HG03060 (cell line): ENCODE data around the gene RFPL2.
"Not testable (repeated sequence)": the region's sequence is repeated elsewhere in the genome, so short reads cannot be mapped to it uniquely, and the experiment has no call there.

Experiments used
- ATAC-seq: cut with Tn5 transposase; IDR thresholded peaks from one replicate; pipeline ENCODE4 v1.9.1; 2021; ENCODE audit warnings: low read depth, moderate number of reproducible peaks; ENCODE audit not compliant: unreplicated experiment

RFPL2 gene

GRCh38 chr22:32175683-32176644 is 28.9 kb downstream of the RFPL2 start:
- ATAC-seq = no peak

DNA sequence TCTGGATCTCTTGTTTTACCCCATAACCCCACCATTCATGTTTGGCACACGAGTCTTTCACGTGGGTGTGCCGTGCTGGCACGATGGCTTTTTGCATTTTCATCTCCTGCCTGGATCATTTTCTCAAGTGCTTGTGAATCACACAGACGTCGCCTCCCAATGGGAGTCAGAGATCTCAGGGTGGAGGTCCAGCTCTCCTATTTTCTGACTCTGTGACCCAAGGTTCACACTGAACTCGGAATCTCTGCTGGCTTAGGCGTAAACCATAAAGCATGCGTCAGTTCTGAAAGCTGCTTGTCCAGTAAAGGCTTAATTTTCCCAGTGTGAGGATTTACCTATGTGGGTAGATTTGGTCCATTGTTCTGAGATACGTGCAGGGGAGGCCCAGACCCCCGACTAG is 29.8 kb downstream of the RFPL2 start:
- no peak for ATAC-seq

- no peak for ATAC-seq
Measured at GRCh38 chr22:32165681-32166080, 39.2 kb downstream of the RFPL2 start.

GRCh38 chr22:32164075-32164860 is 40.6 kb downstream of the RFPL2 start:
- ATAC-seq = no peak

GRCh38 chr22:32160411-32160810 is 44.5 kb downstream of the RFPL2 start:
- not testable (repeated sequence) for ATAC-seq

DNA sequence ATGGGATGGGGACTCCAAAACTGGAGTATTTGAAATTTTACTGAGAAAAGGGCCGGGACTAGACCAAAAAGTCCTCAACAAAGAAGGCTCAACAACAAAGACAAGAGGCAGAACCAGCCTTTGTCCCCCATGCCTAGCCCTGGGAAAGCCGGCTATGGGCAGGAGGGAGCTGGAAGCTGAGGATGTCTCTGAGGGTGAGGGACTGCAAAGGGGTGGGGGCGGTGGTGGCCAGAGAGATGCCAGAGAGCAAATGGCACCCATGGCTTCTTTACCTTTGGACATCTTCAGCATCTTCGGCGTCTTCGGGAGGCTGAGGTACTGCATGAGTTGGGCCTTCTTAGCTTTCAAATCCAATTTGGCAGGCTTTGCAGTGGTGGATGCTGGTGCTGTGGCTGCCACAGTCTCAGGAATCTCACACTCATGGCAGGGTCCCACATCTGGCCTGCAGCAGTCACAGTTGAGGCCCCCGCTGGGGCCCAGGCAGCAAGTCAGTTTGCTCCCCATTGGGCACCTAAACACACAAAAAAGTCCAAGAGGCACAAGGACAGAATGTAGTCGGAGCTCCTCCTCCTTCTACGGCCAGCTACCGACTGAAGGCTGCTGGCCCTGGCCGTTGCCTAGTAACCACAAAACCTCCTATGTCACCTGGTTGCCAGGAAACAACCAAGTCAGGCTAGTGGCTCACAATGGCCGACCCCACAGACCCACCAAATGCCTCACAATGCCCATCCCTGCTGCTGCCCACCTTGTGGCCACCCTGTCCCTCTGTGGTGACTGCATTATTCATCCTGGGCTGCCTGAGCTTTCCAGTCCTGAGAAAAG is 46.0 kb downstream of the RFPL2 start, which contains the start of gene C22orf42:
C22orf42 (minus strand) TSS at position 592 of the 822 bp plus-strand sequence; CDS start at position 504, 88 bp downstream.
- no peak for ATAC-seq

DNA sequence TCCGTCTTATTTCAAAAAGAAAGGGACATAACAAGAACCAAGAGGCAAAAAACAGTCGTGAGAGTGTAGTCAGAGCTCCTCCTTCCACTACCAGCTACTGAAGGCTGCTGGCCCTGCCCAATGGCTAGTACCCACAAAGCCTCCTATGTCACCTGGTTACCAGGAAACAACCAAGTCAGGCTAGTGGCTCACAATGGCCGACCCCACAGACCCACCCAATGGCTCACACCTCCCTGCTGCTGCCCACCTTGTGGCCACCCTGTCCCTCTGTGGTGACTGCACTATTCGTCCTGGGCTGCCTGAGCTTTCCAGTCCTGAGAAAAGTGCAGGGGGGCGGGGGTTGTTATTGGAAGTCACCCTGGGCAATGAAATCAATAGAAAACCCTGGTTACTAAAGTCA is 47.2 kb downstream of the RFPL2 start:
- not testable (repeated sequence) for ATAC-seq

- ATAC-seq = not testable (repeated sequence)
Measured at GRCh38 chr22:32154727-32155126, 50.1 kb downstream of the RFPL2 start.

- not testable (repeated sequence) for ATAC-seq
Measured at GRCh38 chr22:32151641-32152040, 53.2 kb downstream of the RFPL2 start.

GRCh38 chr22:32150647-32151046 is 54.2 kb downstream of the RFPL2 start:
- not testable (repeated sequence) for ATAC-seq

- not testable (repeated sequence) for ATAC-seq
Measured at GRCh38 chr22:32148372-32148771, 56.5 kb downstream of the RFPL2 start.

DNA sequence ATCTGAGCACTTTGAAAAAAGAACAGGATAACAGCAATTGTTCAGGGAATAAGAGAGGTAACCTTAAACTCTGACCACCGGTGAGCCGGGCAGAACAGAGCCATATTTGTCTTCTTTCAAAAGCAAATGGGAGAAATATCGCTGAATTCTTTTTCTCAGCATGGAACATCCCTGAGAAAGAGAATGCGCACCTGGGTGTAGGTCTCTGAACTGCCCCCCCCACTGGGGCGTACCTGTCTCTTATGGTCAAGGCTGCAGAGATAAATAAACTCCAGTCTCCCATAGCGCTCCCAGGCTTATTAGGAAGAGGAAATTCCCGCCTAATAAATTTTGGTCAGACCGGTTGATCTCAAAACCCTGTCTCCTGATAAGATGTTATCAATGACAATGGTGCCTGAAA is 57.7 kb downstream of the RFPL2 start:
- not testable (repeated sequence) for ATAC-seq

- ATAC-seq = no peak
Measured at GRCh38 chr22:32144496-32145274, 60.2 kb downstream of the RFPL2 start.

- ATAC-seq = no peak
Measured at GRCh38 chr22:32142600-32142999, 62.3 kb downstream of the RFPL2 start.

- not testable (repeated sequence) for ATAC-seq
Measured at GRCh38 chr22:32140688-32141087, 64.2 kb downstream of the RFPL2 start.
